ENCODE results near the gene GNLY. TPM values are rescaled to one million over a fixed set of nuclear protein-coding genes. Genes with fewer than 3 reads are reported as not detected.

The GNLY gene
- total RNA-seq, 1 donor from 2014 or later = 18.5 TPM

DNA sequence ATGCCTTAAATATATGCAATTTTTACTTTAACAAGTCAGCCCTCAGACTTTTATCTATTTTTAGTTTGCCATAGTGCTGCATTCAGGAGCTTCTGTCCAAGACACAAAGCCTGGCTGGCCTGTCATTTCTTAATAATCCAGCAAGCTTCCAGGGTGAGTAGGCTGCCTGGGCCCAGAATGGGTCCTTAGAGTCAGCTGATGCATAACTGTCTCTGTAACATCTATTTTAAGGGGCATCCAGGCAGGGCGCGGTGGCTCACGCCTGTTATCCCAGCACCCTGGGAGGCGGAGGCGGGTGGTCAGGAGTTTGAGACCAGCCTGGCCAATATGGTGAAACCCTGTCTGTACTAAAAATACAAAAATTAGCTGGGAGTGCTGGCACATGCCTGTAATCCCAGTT, 11.8 kb upstream of the GNLY start:
- no peak for ATAC-seq
- no peak for DNase-seq
- Histone ChIP-seq H3K27ac (no peak overlapping the region), H3K4me1 (peaks cover 25% of the 10 kb centered on the region), H3K36me3 (no peaks in the 10 kb centered on the region), H3K9me3 (no peaks in the 10 kb centered on the region), H3K27me3 (no peaks in the 10 kb centered on the region), H3K4me3 (no peak overlapping the region)
- TF ChIP-seq, protein P1, sequence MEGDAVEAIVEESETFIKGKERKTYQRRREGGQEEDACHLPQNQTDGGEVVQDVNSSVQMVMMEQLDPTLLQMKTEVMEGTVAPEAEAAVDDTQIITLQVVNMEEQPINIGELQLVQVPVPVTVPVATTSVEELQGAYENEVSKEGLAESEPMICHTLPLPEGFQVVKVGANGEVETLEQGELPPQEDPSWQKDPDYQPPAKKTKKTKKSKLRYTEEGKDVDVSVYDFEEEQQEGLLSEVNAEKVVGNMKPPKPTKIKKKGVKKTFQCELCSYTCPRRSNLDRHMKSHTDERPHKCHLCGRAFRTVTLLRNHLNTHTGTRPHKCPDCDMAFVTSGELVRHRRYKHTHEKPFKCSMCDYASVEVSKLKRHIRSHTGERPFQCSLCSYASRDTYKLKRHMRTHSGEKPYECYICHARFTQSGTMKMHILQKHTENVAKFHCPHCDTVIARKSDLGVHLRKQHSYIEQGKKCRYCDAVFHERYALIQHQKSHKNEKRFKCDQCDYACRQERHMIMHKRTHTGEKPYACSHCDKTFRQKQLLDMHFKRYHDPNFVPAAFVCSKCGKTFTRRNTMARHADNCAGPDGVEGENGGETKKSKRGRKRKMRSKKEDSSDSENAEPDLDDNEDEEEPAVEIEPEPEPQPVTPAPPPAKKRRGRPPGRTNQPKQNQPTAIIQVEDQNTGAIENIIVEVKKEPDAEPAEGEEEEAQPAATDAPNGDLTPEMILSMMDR (IDR thresholded peaks at IDR 0.05) = no peak
- intact Hi-C loops (cut with DNase I) = no loop called here

- Histone ChIP-seq H3K36me3 (no peaks in the 10 kb centered on the region), H3K27me3 (no peaks in the 10 kb centered on the region), H3K4me1 (peaks cover 13% of the 10 kb centered on the region), H3K9me3 (no peaks in the 10 kb centered on the region), H3K27ac (no peak overlapping the region), H3K4me3 (no peak overlapping the region)
- intact Hi-C loops (cut with DNase I) = no loop called here
- TF ChIP-seq, protein P1 (IDR thresholded peaks at IDR 0.05) = no peak
- ATAC-seq (peak; percentile 8), DNase-seq (no peak)
Measured at GRCh38 chr2:85684380-85684779, 9.8 kb upstream of the GNLY start.

DNA sequence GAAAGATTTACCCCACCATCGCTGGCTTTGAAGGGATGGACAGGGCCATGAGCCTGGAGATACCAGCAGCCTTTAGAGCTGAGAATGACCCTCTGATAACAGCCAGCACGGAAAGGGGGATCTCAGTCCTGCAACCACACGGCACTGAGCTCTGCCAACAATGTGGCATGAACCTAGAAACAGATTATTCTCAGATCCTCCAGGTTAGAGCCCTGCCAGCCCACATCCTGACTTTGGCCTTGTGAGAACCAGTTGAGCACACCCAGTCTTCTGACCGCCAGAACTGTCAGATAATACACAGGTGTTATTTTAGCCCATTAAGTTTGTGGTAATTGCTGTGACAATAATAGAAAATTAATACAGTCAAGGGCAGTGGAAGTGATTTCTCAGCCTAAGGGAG, 9.4 kb upstream of the GNLY start:
- TF ChIP-seq, protein P1 (IDR thresholded peaks at IDR 0.05) = no peak
- Histone ChIP-seq H3K27ac (no peak overlapping the region), H3K36me3 (no peaks in the 10 kb centered on the region), H3K27me3 (no peaks in the 10 kb centered on the region), H3K4me3 (no peak overlapping the region), H3K9me3 (no peaks in the 10 kb centered on the region), H3K4me1 (peaks cover 9% of the 10 kb centered on the region)
- DNase-seq (no peak), ATAC-seq (no peak)
- intact Hi-C loops (cut with DNase I) = no loop called here

- no peaks in the 10 kb centered on the region for H3K4me1 ChIP-seq
- H3K27me3 ChIP-seq = no peaks in the 10 kb centered on the region
- H3K36me3 ChIP-seq = no peaks in the 10 kb centered on the region
- ATAC-seq (no peak), DNase-seq (no peak)
- H3K4me3 ChIP-seq = no peak overlapping the region
- intact Hi-C loops (cut with DNase I) = no loop called here
- no peaks in the 10 kb centered on the region for H3K9me3 ChIP-seq
- TF ChIP-seq, protein P1 (IDR thresholded peaks at IDR 0.05) = no peak
- no peak overlapping the region for H3K27ac ChIP-seq
Measured at GRCh38 chr2:85690932-85691331, 3.2 kb upstream of the GNLY start.

GRCh38 chr2:85692039-85692645, 2.0 kb upstream of the GNLY start:
- intact Hi-C loops (cut with DNase I) = no loop called here
- no peak overlapping the region for H3K4me3 ChIP-seq
- no peak for DNase-seq
- H3K9me3 ChIP-seq = no peaks in the 10 kb centered on the region
- TF ChIP-seq, protein P1 (IDR thresholded peaks at IDR 0.05) = no peak
- no peaks in the 10 kb centered on the region for H3K4me1 ChIP-seq
- no peak overlapping the region for H3K27ac ChIP-seq
- H3K27me3 ChIP-seq = no peaks in the 10 kb centered on the region
- H3K36me3 ChIP-seq = no peaks in the 10 kb centered on the region
- no peak for ATAC-seq

DNA sequence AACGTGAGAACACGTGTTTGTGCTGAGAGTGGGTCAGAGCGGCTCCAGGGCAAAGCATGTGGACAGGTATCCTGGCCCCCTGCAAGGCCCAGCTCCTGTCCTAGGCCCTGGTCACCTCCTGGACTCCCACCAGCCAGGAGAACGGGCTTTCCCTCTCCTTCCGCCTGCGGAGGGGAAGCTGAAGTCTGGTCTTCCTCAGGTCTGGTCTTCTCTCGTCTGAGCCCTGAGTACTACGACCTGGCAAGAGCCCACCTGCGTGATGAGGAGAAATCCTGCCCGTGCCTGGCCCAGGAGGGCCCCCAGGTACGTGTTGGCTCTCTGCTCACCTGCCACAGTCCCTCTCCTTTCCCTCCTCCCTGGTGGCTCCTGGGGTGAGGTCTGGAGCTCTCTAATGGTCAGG, 963 bp downstream of the GNLY start:
- Histone ChIP-seq H3K4me1 (no peaks in the 10 kb centered on the region), H3K4me3 (no peak overlapping the region), H3K27ac (no peak overlapping the region), H3K36me3 (no peaks in the 10 kb centered on the region), H3K27me3 (no peaks in the 10 kb centered on the region), H3K9me3 (no peaks in the 10 kb centered on the region)
- TF ChIP-seq, protein P1 (IDR thresholded peaks at IDR 0.05) = no peak
- intact Hi-C loops (cut with DNase I) = no loop called here
- DNase-seq = no peak
- no peak for ATAC-seq

Data from upper lobe of right lung (tissue), 1 donor.